Left lung (tissue), 10 donors: ENCODE data around the gene CTIF. TPM values are rescaled to one million over a fixed set of nuclear protein-coding genes. Genes with fewer than 3 reads are reported as not detected.

Source experiments
- ATAC-seq: fragments of 200-7000 bp; cut with Tn5 transposase; one replicate; pipeline ENCODE4 v1.9.1; 2020; ENCODE audit warnings: moderate library complexity
- DNase-seq, 4 donors: peaks; one replicate each; pipeline ENCODE4 v3.0.0-alpha.2; 2013 to 2020
- H3K27ac ChIP-seq, 2 donors: fragments of 200-600 bp; sonication (generic) in 1 of 2; one replicate each; pipeline versions ENCODE4 v1.5.0 to v1.8.0; 2020 to 2021
- H3K27me3 ChIP-seq, 2 donors: fragments of 200-600 bp; sonication (generic) in 1 of 2; one replicate each; pipeline versions ENCODE4 v1.5.0 to v1.8.0; 2020 to 2021
- H3K36me3 ChIP-seq, 2 donors: fragments of 200-600 bp; sonication (generic) in 1 of 2; one replicate each; pipeline versions ENCODE4 v1.5.0 to v1.8.0; 2020 to 2021
- H3K4me1 ChIP-seq, 2 donors: fragments of 200-600 bp; one replicate each; pipeline ENCODE4 v1.8.0; 2021
- H3K4me3 ChIP-seq, 2 donors: fragments of 200-600 bp; sonication (generic) in 1 of 2; one replicate each; pipeline versions ENCODE4 v1.5.0 to v1.8.0; 2020 to 2021; ENCODE audit warnings: mild to moderate bottlenecking in 1 of 2
- H3K9me3 ChIP-seq, 2 donors: fragments of 200-600 bp; sonication (generic) in 1 of 2; one replicate each; pipeline versions ENCODE4 v1.5.0 to v1.8.0; 2020 to 2021
- CTCF ChIP-seq, 2 donors: fragments of 200-600 bp; sonication (generic) in 1 of 2; IDR thresholded peaks; one replicate each; pipeline versions ENCODE4 v1.5.0 to v1.8.0; 2021; ENCODE audit warnings: antibody characterized with exemption in 2 of 2
- intact Hi-C, 2 donors: fragments of 100-400 bp; cut with DNase I; formaldehyde crosslinking; loops; one replicate each; pipeline versions ENCODE4 v1.11.2 to v1.14.2; 2022
- polyA plus RNA-seq, 6 donors: library from polyadenylated mRNA; unstranded; fragments of 120-200 nt; gene quantifications; one replicate each; pipeline ENCODE4 v1.2.1, GENCODE V29; 2013; ENCODE audit not compliant: insufficient read length in 6 of 6
- total RNA-seq, 2 donors: library from RNA; stranded (reverse); fragmentation: NEBNext Ultra II Directional; extraction: Animal tissue kit (Norgen Biotek cat#: 25700); gene quantifications; one replicate each; pipeline ENCODE4 v1.2.1, GENCODE V29; 2021
- donor health status: DM: no; HTN: yes; CAD: no.
- donor health status: DM: no; HTN: no; CAD: no.

The CTIF gene
- total and polyA plus RNA-seq, 8 donors = 24.9 to 46.1 (median 34.9) TPM

- H3K4me1 ChIP-seq = no peaks in the 10 kb centered on the region
- no peaks in the 10 kb centered on the region for H3K27me3 ChIP-seq
- no peaks in the 10 kb centered on the region for H3K9me3 ChIP-seq
- DNase-seq (no peak), ATAC-seq (no peak)
- H3K27ac ChIP-seq = no peak overlapping the region
- no peak for TF ChIP-seq CTCF (IDR thresholded peaks at IDR 0.05)
- intact Hi-C loops = no loop called here
- H3K4me3 ChIP-seq = no peak overlapping the region
- H3K36me3 ChIP-seq = peaks cover 0 to 8% of the 10 kb centered on the region in 2 donors
Observed at GRCh38 chr18:48637081-48637990, 98.5 kb downstream of the CTIF start.

GRCh38 chr18:48638451-48638850, 99.6 kb downstream of the CTIF start:
- DNase-seq (no peak), ATAC-seq (no peak)
- no peak overlapping the region for H3K27ac ChIP-seq
- no peaks in the 10 kb centered on the region for H3K9me3 ChIP-seq
- no peaks in the 10 kb centered on the region for H3K4me1 ChIP-seq
- no peak for TF ChIP-seq CTCF (IDR thresholded peaks at IDR 0.05)
- H3K36me3 ChIP-seq = no peaks in the 10 kb centered on the region
- H3K27me3 ChIP-seq = no peaks in the 10 kb centered on the region
- intact Hi-C loops = no loop called here
- H3K4me3 ChIP-seq = no peak overlapping the region

GRCh38 chr18:48638896-48639771, 100.3 kb downstream of the CTIF start:
- H3K36me3 ChIP-seq = no peaks in the 10 kb centered on the region
- H3K4me3 ChIP-seq = no peak overlapping the region
- intact Hi-C loops = no loop called here
- no peak overlapping the region for H3K27ac ChIP-seq
- DNase-seq = no peak
- TF ChIP-seq CTCF (IDR thresholded peaks at IDR 0.05) = no peak
- H3K4me1 ChIP-seq = no peaks in the 10 kb centered on the region
- no peak for ATAC-seq
- H3K9me3 ChIP-seq = no peaks in the 10 kb centered on the region
- no peaks in the 10 kb centered on the region for H3K27me3 ChIP-seq

GRCh38 chr18:48639772-48640432, 101.1 kb downstream of the CTIF start:
- peak in 1 of 2 donors; percentile 12 for TF ChIP-seq CTCF (IDR thresholded peaks at IDR 0.05)
- Histone ChIP-seq H3K9me3 (no peaks in the 10 kb centered on the region), H3K27me3 (no peaks in the 10 kb centered on the region), H3K36me3 (no peaks in the 10 kb centered on the region), H3K4me1 (no peaks in the 10 kb centered on the region), H3K27ac (no peak overlapping the region), H3K4me3 (no peak overlapping the region)
- intact Hi-C loops = no loop called here
- ATAC-seq = no peak
- DNase-seq = no peak
